GM12892 (cell line): ENCODE results near the gene HPCAL1.

ENCODE experiments used
- POLR2A ChIP-seq: IDR thresholded peaks from 2 replicates; pipeline ENCODE4 v1.6.1; 2011; ENCODE audit warnings: low read depth, low read length, control low read depth
- POLR2AphosphoS5 ChIP-seq: IDR thresholded peaks from 2 replicates; pipeline ENCODE4 v1.6.1; 2011; ENCODE audit warnings: low read depth, low read length, control low read depth

DNA sequence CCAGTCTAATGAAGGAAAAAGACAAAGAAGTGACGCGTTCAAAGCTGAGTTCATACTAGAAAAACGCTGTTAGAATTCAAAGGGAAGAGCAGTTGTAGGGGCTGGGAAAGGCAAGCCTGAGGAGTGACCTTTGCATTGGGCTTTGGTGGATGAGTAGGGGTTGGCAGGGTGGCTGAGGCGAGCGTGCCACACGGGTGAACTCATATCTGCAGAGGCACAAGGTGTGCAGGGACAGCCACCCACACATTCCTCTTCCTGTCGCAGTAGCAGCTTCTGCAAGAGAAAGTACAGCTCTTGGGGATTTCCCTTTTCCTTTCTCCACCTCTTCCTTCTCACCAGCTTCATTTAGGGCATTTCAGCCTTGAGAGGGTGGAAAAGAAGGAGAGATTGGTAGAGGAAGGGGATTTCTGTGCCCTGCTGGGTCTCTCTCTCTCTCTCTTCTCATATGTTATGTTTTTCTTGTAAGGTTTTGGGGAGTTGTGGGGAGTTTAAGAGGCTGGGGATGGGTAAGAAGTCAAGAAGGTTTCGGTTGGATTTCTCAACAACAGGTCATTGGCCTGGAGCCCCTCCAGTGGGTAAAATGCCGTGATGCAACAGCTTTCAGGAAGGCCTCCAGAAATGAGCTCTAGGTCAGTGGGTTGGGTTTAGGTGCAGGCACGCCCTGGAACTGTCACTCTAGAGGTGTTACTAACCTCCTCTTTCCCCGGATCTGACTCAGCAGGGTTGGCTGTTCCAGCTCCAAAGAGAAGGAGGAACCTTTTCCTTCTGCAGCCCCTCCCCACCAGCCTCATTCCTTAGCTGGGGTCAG, 105.3 kb downstream of the HPCAL1 start:
- no peak for TF ChIP-seq POLR2AphosphoS5
- no peak for TF ChIP-seq POLR2A
